Activated CD4-positive, alpha-beta T cell treated with anti-CD3 and anti-CD28 coated beads, Interleukin-10, Interleukin-2, amounts not matched to agents 100 ng/mL and 50 ng/mL, durations not matched to agents 16 hours and 8 hours (primary cell): ENCODE data around the gene RAB11FIP2.

Experiments
- DNase-seq: peaks from one replicate; pipeline ENCODE4 v3.0.0-alpha.2; 2020

The RAB11FIP2 gene

GRCh38 chr10:117980216-117980615 lies 66.5 kb downstream of the RAB11FIP2 start:
- DNase-seq = no peak

GRCh38 chr10:117972168-117972837 lies 74.4 kb downstream of the RAB11FIP2 start:
- DNase-seq = no peak

DNA sequence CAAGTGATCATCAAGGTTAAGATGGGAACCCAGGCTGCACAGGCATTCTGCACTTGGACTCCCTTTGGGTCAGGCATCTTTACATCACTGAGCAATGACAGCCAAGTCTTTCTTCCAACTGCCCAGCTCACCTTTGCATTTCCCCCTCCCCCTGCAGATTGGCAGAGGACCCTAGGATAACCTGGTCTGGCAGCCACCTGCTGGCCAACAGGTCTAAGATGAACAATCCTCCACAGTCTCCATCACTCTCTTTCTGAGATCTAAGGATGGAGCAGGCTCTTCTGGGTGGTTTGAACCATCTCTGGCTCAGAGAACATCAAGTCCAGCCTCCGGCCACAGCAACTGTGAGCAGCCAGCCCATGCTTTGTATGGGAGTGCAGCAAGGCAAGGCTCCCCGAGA lies 75.8 kb downstream of the RAB11FIP2 start:
- DNase-seq = no peak

GRCh38 chr10:117969592-117969991 lies 77.1 kb downstream of the RAB11FIP2 start:
- DNase-seq = no peak

GRCh38 chr10:117968354-117969182 lies 78.2 kb downstream of the RAB11FIP2 start:
- no peak for DNase-seq

DNA sequence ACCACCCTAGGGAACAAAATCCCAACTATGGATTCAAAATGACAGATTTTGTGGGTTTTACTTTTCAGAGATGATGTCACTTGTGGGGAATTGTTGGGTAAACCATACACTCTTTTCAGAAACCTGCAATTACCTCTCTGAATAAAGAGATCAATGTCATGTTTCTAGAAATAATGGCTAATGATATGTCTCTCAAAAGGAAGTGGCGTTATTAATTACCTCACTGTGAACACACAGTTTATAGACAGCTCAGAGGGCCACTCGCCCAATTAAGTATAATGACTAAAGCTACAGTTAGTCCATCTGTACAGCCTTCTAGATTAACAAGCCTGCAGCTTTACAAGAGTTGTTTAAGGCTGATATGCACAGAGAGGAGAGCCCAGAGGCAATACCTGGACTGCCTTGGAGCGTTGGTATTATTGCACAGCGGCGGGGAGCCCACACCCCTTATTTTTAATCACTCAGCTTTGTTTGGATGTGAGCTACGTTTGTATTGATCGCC lies 79.5 kb downstream of the RAB11FIP2 start:
- DNase-seq = no peak

- DNase-seq = no peak
These were observed 80.8 kb downstream of the RAB11FIP2 start for GRCh38 chr10:117965984-117966383.

- no peak for DNase-seq
These were observed 82.2 kb downstream of the RAB11FIP2 start for GRCh38 chr10:117964536-117964935.

DNA sequence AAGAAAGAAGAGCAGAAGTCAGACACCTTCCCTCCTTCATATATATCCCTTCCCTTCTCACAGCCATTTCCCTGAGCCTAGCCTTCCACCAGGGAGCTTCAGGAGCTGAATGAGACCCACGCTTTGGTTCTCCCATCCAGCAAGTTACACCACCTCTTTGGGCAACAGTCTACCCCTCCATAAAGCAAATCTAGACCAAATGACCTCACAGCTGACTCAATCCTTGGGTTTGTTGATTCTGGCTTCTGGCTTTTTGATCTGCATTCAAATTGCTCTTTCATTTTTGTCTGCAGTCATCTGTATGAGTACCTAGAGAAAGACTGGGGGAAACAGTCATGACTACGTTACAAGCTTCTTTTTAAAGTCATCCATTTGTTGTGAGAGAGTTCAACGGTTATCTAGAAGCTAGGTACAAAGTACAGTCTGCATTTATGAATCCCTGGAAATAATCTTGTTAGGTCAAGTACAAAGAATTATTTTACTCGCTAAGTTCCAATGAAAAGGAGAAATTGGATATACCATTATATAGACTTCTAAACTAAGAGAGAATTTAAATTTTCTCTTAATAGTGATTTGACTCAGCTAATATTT lies 86.3 kb downstream of the RAB11FIP2 start:
- DNase-seq = no peak

DNA sequence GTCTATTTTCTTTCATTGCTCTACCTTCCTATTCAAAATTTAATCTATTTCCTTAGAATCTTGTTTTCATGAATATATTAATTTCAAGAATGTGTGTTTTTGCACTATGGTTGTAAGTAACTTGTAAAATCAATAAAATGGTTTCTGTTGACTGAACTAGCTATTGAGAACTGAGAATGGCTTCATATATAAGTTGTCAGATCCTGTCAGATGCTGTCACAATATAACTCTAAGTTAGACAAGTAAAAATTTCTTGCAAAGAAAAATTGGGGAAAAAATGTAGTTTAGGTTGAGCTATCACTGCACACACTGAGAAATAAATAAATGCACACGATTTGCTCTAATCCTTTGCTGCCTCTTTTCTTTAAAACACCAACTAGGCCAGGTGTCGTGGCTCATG lies 89.8 kb downstream of the RAB11FIP2 start:
- DNase-seq = no peak

GRCh38 chr10:117955176-117955575 lies 91.6 kb downstream of the RAB11FIP2 start:
- DNase-seq = no peak
